HUES6 (cell line): ENCODE measurements around the gene FCHO2.

Source experiments
- H3K27ac ChIP-seq: 2 replicates; pipeline ENCODE4 v1.7.0; 2013; ENCODE audit warnings: low read depth, mild to moderate bottlenecking, low read length, inconsistent platforms
- H3K27me3 ChIP-seq: 2 replicates; pipeline ENCODE4 v1.6.1; 2013; ENCODE audit warnings: low read length; ENCODE audit not compliant: control insufficient read depth, insufficient read depth
- H3K36me3 ChIP-seq: 2 replicates; pipeline ENCODE4 v1.6.1; 2013; ENCODE audit warnings: low read length; ENCODE audit not compliant: control insufficient read depth, insufficient read depth
- H3K4me1 ChIP-seq: 2 replicates; pipeline ENCODE4 v1.6.1; 2013; ENCODE audit warnings: low read length; ENCODE audit not compliant: control insufficient read depth, insufficient read depth
- H3K4me3 ChIP-seq: 2 replicates; pipeline ENCODE4 v1.5.1; 2013; ENCODE audit warnings: low read depth, low read length
- H3K9ac ChIP-seq: one replicate; pipeline ENCODE4 v1.6.1; 2013; ENCODE audit warnings: mild to moderate bottlenecking, low read length
- H3K9me3 ChIP-seq: 2 replicates; pipeline ENCODE4 v1.6.1; 2013; ENCODE audit warnings: low read depth, low read length; ENCODE audit not compliant: control insufficient read depth, insufficient read depth

Gene FCHO2

GRCh38 chr5:73121119-73121463, 165.2 kb downstream of the FCHO2 start:
- H3K36me3 ChIP-seq = no peaks in the 10 kb centered on the region
- peak overlapping the region; percentile 46 for H3K9ac ChIP-seq
- H3K27me3 ChIP-seq = peaks cover 63% of the 10 kb centered on the region
- peaks cover 4% of the 10 kb centered on the region; the same call in 1 of the 2 replicates for H3K9me3 ChIP-seq
- no peak overlapping the region for H3K27ac ChIP-seq
- peaks cover 15% of the 10 kb centered on the region for H3K4me1 ChIP-seq
- peak overlapping the region; percentile 80 for H3K4me3 ChIP-seq

DNA sequence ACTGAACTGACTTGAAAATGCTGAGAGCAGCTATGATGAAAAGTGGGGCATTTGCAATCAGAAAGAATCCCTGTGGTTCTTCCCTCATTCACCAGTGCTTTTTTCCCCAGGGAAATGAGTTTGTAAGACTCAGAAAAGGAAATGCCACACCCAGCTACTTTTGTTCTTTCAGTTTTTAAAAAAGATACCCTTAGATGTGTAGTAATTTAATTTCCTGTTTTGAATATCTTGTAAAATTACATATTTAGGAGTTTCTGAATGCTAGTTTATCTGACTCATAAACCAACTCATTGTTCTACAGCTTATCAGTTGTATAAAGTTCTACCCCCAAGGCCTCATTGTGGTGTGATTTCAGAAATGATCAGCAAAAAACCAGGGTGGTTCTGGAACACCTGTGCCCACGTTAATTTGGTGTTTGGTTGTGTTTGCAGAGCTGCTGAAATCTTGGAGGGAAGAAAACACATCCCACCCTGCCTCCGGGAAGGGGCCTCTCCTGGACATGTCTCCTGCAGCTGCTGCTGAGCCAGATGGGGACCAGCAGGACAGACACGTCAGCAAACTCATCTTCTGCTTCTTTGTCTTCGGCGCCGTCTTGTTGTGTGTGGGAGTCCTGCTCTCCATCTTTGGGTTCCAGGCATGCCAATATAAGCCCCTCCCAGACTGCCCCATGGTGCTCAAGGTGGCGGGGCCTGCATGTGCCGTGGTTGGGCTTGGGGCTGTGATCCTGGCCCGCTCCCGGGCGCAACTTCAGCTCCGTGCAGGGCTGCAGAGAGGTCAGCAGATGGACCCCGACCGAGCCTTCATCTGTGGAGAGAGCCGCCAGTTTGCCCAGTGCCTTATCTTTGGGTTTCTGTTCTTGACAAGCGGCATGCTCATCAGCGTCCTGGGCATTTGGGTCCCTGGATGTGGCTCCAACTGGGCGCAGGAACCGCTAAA, 167.3 kb downstream of the FCHO2 start:
- peaks cover 54% of the 10 kb centered on the region for H3K27me3 ChIP-seq
- H3K4me3 ChIP-seq = no peak overlapping the region
- H3K9ac ChIP-seq = no peak overlapping the region
- H3K27ac ChIP-seq = no peak overlapping the region
- H3K9me3 ChIP-seq = no peaks in the 10 kb centered on the region
- no peaks in the 10 kb centered on the region for H3K36me3 ChIP-seq
- H3K4me1 ChIP-seq = peaks cover 15% of the 10 kb centered on the region

GRCh38 chr5:73125289-73125688, 169.4 kb downstream of the FCHO2 start:
- no peaks in the 10 kb centered on the region for H3K9me3 ChIP-seq
- no peak overlapping the region for H3K4me3 ChIP-seq
- H3K27ac ChIP-seq = no peak overlapping the region
- peaks cover 32% of the 10 kb centered on the region for H3K27me3 ChIP-seq
- no peak overlapping the region for H3K9ac ChIP-seq
- H3K36me3 ChIP-seq = no peaks in the 10 kb centered on the region
- H3K4me1 ChIP-seq = peaks cover 11% of the 10 kb centered on the region; the same call in 1 of the 2 replicates

DNA sequence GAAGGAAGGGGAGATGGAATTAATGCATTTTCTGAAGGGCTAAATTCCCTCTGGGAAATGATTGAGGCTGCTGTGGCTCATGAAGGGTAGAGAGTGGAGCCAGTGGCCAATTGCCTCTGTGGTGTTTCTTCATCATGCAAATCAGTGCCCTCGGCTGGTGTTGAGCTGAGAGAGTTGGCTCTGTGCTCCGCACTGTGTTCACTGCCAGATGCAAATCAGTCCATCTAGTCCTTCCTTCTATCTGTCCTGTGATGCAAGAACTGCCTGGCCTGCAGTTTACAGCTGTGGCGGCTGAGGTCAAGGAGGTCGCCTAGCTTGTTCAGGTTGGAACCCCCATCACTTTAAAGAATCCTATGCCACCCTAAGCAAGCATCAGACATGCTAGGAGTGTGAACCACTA, 170.5 kb downstream of the FCHO2 start:
- Histone ChIP-seq H3K27me3 (peaks cover 21% of the 10 kb centered on the region), H3K9ac (no peak overlapping the region), H3K36me3 (no peaks in the 10 kb centered on the region), H3K4me1 (peaks cover 13% of the 10 kb centered on the region), H3K4me3 (no peak overlapping the region), H3K9me3 (no peaks in the 10 kb centered on the region), H3K27ac (no peak overlapping the region)

DNA sequence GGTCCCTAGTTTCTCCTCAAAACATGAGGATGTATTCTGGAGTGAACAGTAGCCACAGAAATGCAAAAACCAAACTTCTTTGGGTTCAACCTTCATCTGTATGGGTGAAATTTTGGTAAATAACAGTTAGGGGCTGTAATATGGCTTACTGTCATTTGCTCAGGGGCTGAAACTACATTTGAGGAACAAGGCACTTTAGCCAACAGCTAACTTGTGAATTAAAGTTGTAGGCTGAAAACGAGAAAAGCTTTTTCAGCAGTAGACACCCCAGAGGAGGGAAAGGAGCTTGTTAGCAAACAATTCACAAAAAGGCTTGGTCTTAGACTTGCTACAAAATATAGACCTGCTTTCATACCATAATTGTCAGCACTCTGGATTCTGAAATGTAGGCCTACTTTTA, 171.1 kb downstream of the FCHO2 start:
- H3K27me3 ChIP-seq = peaks cover 16% of the 10 kb centered on the region
- H3K9me3 ChIP-seq = no peaks in the 10 kb centered on the region
- no peak overlapping the region for H3K9ac ChIP-seq
- H3K4me1 ChIP-seq = peaks cover 13% of the 10 kb centered on the region
- H3K27ac ChIP-seq = no peak overlapping the region
- H3K4me3 ChIP-seq = no peak overlapping the region
- no peaks in the 10 kb centered on the region for H3K36me3 ChIP-seq

GRCh38 chr5:73129143-73129542, 173.3 kb downstream of the FCHO2 start:
- Histone ChIP-seq H3K36me3 (no peaks in the 10 kb centered on the region), H3K27me3 (0 out of 2 replicates have a peak, but pooled peaks cover under 1% of the 10 kb centered on the region), H3K4me1 (peaks cover 10% of the 10 kb centered on the region), H3K9ac (no peak overlapping the region), H3K4me3 (no peak overlapping the region), H3K9me3 (no peaks in the 10 kb centered on the region), H3K27ac (no peak overlapping the region)

DNA sequence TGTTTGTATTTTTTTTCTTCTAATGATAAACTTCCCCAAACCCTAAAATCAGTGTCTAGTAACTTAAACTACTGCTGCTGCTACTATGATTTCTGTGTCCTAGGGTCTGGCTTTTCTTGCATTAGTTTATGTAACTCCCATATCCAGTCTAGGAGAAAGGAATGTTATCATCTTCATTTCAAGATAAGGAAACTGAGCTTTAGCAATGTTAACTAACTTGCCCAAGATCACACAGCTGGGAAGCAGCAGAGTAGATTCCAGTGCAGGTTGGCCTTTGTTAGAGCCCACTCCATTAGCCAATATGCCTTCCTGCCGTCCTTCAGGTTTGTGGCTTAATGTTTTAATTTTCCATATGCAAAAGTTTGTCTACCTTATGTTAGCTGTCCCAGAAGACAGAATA, 175.0 kb downstream of the FCHO2 start:
- H3K27me3 ChIP-seq = no peaks in the 10 kb centered on the region
- H3K9me3 ChIP-seq = no peaks in the 10 kb centered on the region
- no peaks in the 10 kb centered on the region for H3K36me3 ChIP-seq
- peaks cover 18% of the 10 kb centered on the region for H3K4me1 ChIP-seq
- H3K4me3 ChIP-seq = no peak overlapping the region
- H3K9ac ChIP-seq = no peak overlapping the region
- no peak overlapping the region for H3K27ac ChIP-seq

GRCh38 chr5:73131711-73132425, 176.0 kb downstream of the FCHO2 start:
- H3K4me3 ChIP-seq = no peak overlapping the region

GRCh38 chr5:73132759-73133158, 176.9 kb downstream of the FCHO2 start:
- H3K27me3 ChIP-seq = 0 out of 2 replicates have a peak, but pooled peaks cover 3% of the 10 kb centered on the region
- H3K36me3 ChIP-seq = no peaks in the 10 kb centered on the region
- H3K4me3 ChIP-seq = no peak overlapping the region
- H3K9me3 ChIP-seq = no peaks in the 10 kb centered on the region
- H3K27ac ChIP-seq = no peak overlapping the region
- H3K4me1 ChIP-seq = peaks cover 28% of the 10 kb centered on the region
- no peak overlapping the region for H3K9ac ChIP-seq

More at GRCh38 chr5:73131711-73132425, 176.0 kb downstream of the FCHO2 start:
- no peak overlapping the region for H3K9ac ChIP-seq
- peaks cover 28% of the 10 kb centered on the region for H3K4me1 ChIP-seq
- no peak overlapping the region for H3K27ac ChIP-seq
- no peaks in the 10 kb centered on the region for H3K9me3 ChIP-seq
- no peaks in the 10 kb centered on the region for H3K36me3 ChIP-seq
- H3K27me3 ChIP-seq = 0 out of 2 replicates have a peak, but pooled peaks cover 1% of the 10 kb centered on the region

GRCh38 chr5:73135021-73135420, 179.2 kb downstream of the FCHO2 start:
- Histone ChIP-seq H3K4me1 (peaks cover 28% of the 10 kb centered on the region), H3K4me3 (no peak overlapping the region), H3K27ac (no peak overlapping the region), H3K27me3 (0 out of 2 replicates have a peak, but pooled peaks cover 3% of the 10 kb centered on the region), H3K9me3 (no peaks in the 10 kb centered on the region), H3K9ac (no peak overlapping the region), H3K36me3 (no peaks in the 10 kb centered on the region)
